ENCODE results near the gene STEAP2. TPM values are rescaled to one million over a fixed set of nuclear protein-coding genes. Genes with fewer than 3 reads are reported as not detected.

The STEAP2 gene
- total RNA-seq, 2 experiments from 2014 or later = not detected

GRCh38 chr7:90172121-90172520, 39.4 kb upstream of the STEAP2 start:
- Histone ChIP-seq H2AFZ (ENCODE audit: low read length) (no peak overlapping the region), H3K4me2 (ENCODE audit: low read length) (no peak overlapping the region), H3K79me2 (ENCODE audit: insufficient read depth, low read depth, low read length) (no peaks in the 10 kb centered on the region), H3K4me3 (ENCODE audit: low read depth, low read length, poor library complexity, severe bottlenecking) (no peak overlapping the region), H3K4me1 (ENCODE audit: insufficient read depth, low read length, poor library complexity, severe bottlenecking) (no peaks in the 10 kb centered on the region), H3K9me3 (ENCODE audit: low read length) (0 out of 2 replicates have a peak, but pooled peaks cover 6% of the 10 kb centered on the region), H3K9me2 (ENCODE audit: insufficient read depth, low read length) (no peaks in the 10 kb centered on the region), H4K20me1 (ENCODE audit: insufficient read depth, low read length) (no peaks in the 10 kb centered on the region), H3K36me3 (ENCODE audit: insufficient read depth, low read length) (no peaks in the 10 kb centered on the region), H3K27ac (ENCODE audit: low read depth, low read length, poor library complexity, severe bottlenecking) (no peak overlapping the region)
- CTCF ChIA-PET (ENCODE audit: unreplicated experiment) = no interaction called here
- BruUV-seq (replicated peaks) = no TSS peak
- no peak for TF ChIP-seq EZH2phosphoT487 (IDR thresholded peaks at IDR 0.05; ENCODE audit: borderline replicate concordance, low read depth, low read length)
- no peak for TF ChIP-seq CTCF (conservative IDR thresholded peaks at IDR 0.05; ENCODE audit: low read length)
- POLR2A ChIA-PET = interaction anchor here (0.9 kb wide), 1 partner anchor 250 kb away, joined by 3 read pairs; no protein-coding TSS in a partner anchor
- DNase-seq (ENCODE audit: low spot score) = no peak
- intact Hi-C loops (cut with micrococcal nuclease; ENCODE audit: unreplicated experiment) = no loop called here

- Histone ChIP-seq H3K9me2 (ENCODE audit: insufficient read depth, low read length) (no peaks in the 10 kb centered on the region), H3K4me2 (ENCODE audit: low read length) (no peak overlapping the region), H3K79me2 (ENCODE audit: insufficient read depth, low read depth, low read length) (no peaks in the 10 kb centered on the region), H4K20me1 (ENCODE audit: insufficient read depth, low read length) (no peaks in the 10 kb centered on the region), H3K4me3 (ENCODE audit: low read depth, low read length, poor library complexity, severe bottlenecking) (no peak overlapping the region), H3K4me1 (ENCODE audit: insufficient read depth, low read length, poor library complexity, severe bottlenecking) (no peaks in the 10 kb centered on the region), H2AFZ (ENCODE audit: low read length) (no peak overlapping the region), H3K36me3 (ENCODE audit: insufficient read depth, low read length) (no peaks in the 10 kb centered on the region), H3K27ac (ENCODE audit: low read depth, low read length, poor library complexity, severe bottlenecking) (no peak overlapping the region), H3K9me3 (ENCODE audit: low read length) (0 out of 2 replicates have a peak, but pooled peaks cover 6% of the 10 kb centered on the region)
- POLR2A ChIA-PET = interaction anchor here (1.1 kb wide), 1 partner anchor 22 kb away, joined by 3 read pairs; no protein-coding TSS in a partner anchor
- intact Hi-C loops (cut with micrococcal nuclease; ENCODE audit: unreplicated experiment) = no loop called here
- TF ChIP-seq CTCF (conservative IDR thresholded peaks at IDR 0.05; ENCODE audit: low read length) (no peak), EZH2phosphoT487 (IDR thresholded peaks at IDR 0.05; ENCODE audit: borderline replicate concordance, low read depth, low read length) (no peak)
- CTCF ChIA-PET (ENCODE audit: unreplicated experiment) = no interaction called here
- no peak for DNase-seq (ENCODE audit: low spot score)
- BruUV-seq (replicated peaks) = no TSS peak
Observed at GRCh38 chr7:90172624-90173023, 38.9 kb upstream of the STEAP2 start.

GRCh38 chr7:90173127-90173844, 38.3 kb upstream of the STEAP2 start:
- H3K4me3 ChIP-seq (ENCODE audit: low read depth, low read length, poor library complexity, severe bottlenecking) = no peak overlapping the region
- POLR2A ChIA-PET = interaction anchor here (1.1 kb wide), 1 partner anchor 22 kb away, joined by 3 read pairs; no protein-coding TSS in a partner anchor
- CTCF ChIA-PET (ENCODE audit: unreplicated experiment) = no interaction called here
- intact Hi-C loops (cut with micrococcal nuclease; ENCODE audit: unreplicated experiment) = no loop called here
- no peak for DNase-seq (ENCODE audit: low spot score)
- H3K9me3 ChIP-seq (ENCODE audit: low read length) = 0 out of 2 replicates have a peak, but pooled peaks cover 6% of the 10 kb centered on the region
- no peak overlapping the region for H3K27ac ChIP-seq (ENCODE audit: low read depth, low read length, poor library complexity, severe bottlenecking)
- BruUV-seq (replicated peaks) = no TSS peak
- no peak overlapping the region for H2AFZ ChIP-seq (ENCODE audit: low read length)
- H3K36me3 ChIP-seq (ENCODE audit: insufficient read depth, low read length) = no peaks in the 10 kb centered on the region
- H4K20me1 ChIP-seq (ENCODE audit: insufficient read depth, low read length) = no peaks in the 10 kb centered on the region
- TF ChIP-seq EZH2phosphoT487 (IDR thresholded peaks at IDR 0.05; ENCODE audit: borderline replicate concordance, low read depth, low read length) (no peak), CTCF (conservative IDR thresholded peaks at IDR 0.05; ENCODE audit: low read length) (no peak)
- no peaks in the 10 kb centered on the region for H3K79me2 ChIP-seq (ENCODE audit: insufficient read depth, low read depth, low read length)
- no peak overlapping the region for H3K4me2 ChIP-seq (ENCODE audit: low read length)
- H3K4me1 ChIP-seq (ENCODE audit: insufficient read depth, low read length, poor library complexity, severe bottlenecking) = no peaks in the 10 kb centered on the region
- H3K9me2 ChIP-seq (ENCODE audit: insufficient read depth, low read length) = no peaks in the 10 kb centered on the region
